Lower leg skin (tissue), 3 donors: ENCODE measurements around the gene MFSD12.

Source experiments
- CTCF ChIP-seq, 3 donors: fragments of 450-650 bp; IDR thresholded peaks; one replicate each; pipeline ENCODE4 v1.5.1; 2016; ENCODE audit warnings: antibody characterized with exemption in 3 of 3, mild to moderate bottlenecking in 3 of 3, moderate library complexity in 2 of 3
- POLR2A ChIP-seq, 2 donors: fragments of 450-650 bp; IDR thresholded peaks; one replicate each; pipeline ENCODE4 v1.6.1; 2016 to 2017; ENCODE audit warnings: antibody characterized with exemption in 2 of 2, mild to moderate bottlenecking in 1 of 2, moderate library complexity in 1 of 2

- TF ChIP-seq CTCF (IDR thresholded peaks at IDR 0.05) (no peak), POLR2A (IDR thresholded peaks at IDR 0.05) (no peak)
Measured at GRCh38 chr19:3586127-3586626, 28.8 kb upstream of the MFSD12 start.
